K562 (cell line): ENCODE data around the gene ATF4. TPM values are rescaled to one million over a fixed set of nuclear protein-coding genes. Genes with fewer than 3 reads are reported as not detected.
A peak's percentile ranks its signal among the peaks of the same experiment; 100 is the strongest.

Source experiments
- BHLHE40 ChIP-seq: IDR thresholded peaks from 2 replicates; pipeline ENCODE4 v1.6.1; 2011; ENCODE audit warnings: low read length, improper control_type of control experiment
- BRD4 ChIP-seq: fragments of 200-600 bp; sonication (generic); IDR thresholded peaks from 2 replicates; pipeline ENCODE4 v1.6.1; 2017; ENCODE audit warnings: inconsistent platforms
- CTBP1 ChIP-seq: fragments of 450-650 bp; IDR thresholded peaks from 2 replicates; pipeline ENCODE4 v1.6.1; 2016; ENCODE audit warnings: borderline replicate concordance
- DEAF1 ChIP-seq: fragments of 450-650 bp; formaldehyde crosslinking; IDR thresholded peaks from 2 replicates; pipeline ENCODE4 v1.4.0; 2020; ENCODE audit warnings: mild to moderate bottlenecking, moderate library complexity
- ELF2 ChIP-seq: fragments of 250-450 bp; sonication (Bioruptor Pico); IDR thresholded peaks from 2 replicates; pipeline ENCODE4 v1.5.0; 2021; ENCODE audit warnings: mild to moderate bottlenecking
- FIP1L1 ChIP-seq: fragments of 200-400 bp; formaldehyde crosslinking; IDR thresholded peaks from 2 replicates; pipeline ENCODE4 v1.6.1; 2018; ENCODE audit warnings: mild to moderate bottlenecking, low read depth, low read length; ENCODE audit not compliant: poor library complexity, severe bottlenecking
- ILF3 ChIP-seq: fragments of 450-650 bp; IDR thresholded peaks from 2 replicates; pipeline ENCODE4 v1.6.1; 2018; ENCODE audit warnings: antibody characterized with exemption, mild to moderate bottlenecking, moderate library complexity, borderline replicate concordance
- POLR2A ChIP-seq: fragments of 450-650 bp; conservative IDR thresholded peaks from 2 replicates; pipeline ENCODE4 v1.6.1; 2016
- RCOR1 ChIP-seq, 2 experiments: IDR thresholded peaks; 2 replicates each; pipeline ENCODE4 v1.6.1; 2012; ENCODE audit warnings: low read depth in 2 of 2, low read length in 2 of 2, borderline replicate concordance in 1 of 2, improper control_type of control experiment in 1 of 2
- SIRT6 ChIP-seq: IDR thresholded peaks from one replicate; pipeline ENCODE4 v1.6.1; 2012; ENCODE audit warnings: low read depth, mild to moderate bottlenecking, control low read depth, inconsistent platforms, low read length, moderate library complexity
- TEAD4 ChIP-seq, 2 experiments: sonication (generic) in 1 of 2; formaldehyde crosslinking in 1 of 2; IDR thresholded peaks; 2 replicates each; pipeline versions ENCODE4 v1.6.1 to v1.8.0; 2012 to 2022; ENCODE audit warnings: borderline replicate concordance in 1 of 2, inconsistent platforms in 1 of 2, low read length in 1 of 2, mild to moderate bottlenecking in 1 of 2, missing genetic modification reagents in 1 of 2
- THRB ChIP-seq: fragments of 450-650 bp; formaldehyde crosslinking; conservative IDR thresholded peaks from 2 replicates; pipeline ENCODE4 v1.4.0; 2022; ENCODE audit warnings: mild to moderate bottlenecking, missing genetic modification characterization
- polyA plus RNA-seq, 8 experiments: library from polyadenylated mRNA; depleted of rRNA in 4 of 8; stranded (reverse) in 5 of 8; unstranded in 3 of 8; fragments of >200 nt; fragmentation: Nextera tagmentation in 2 of 8; fragmentation: Illumina TruSeq in 1 of 8; extraction: Ambion mirVana in 2 of 8; extraction: Trizol in 1 of 8; gene quantifications; 2 replicates each; pipeline versions ENCODE4 v1.2.1 to v1.2.3, GENCODE V29; 2011 to 2014; ENCODE audit warnings: inconsistent platforms in 1 of 8, missing spikeins in 1 of 8
- total RNA-seq, 7 experiments: library from RNA; depleted of rRNA in 6 of 7; stranded (reverse); fragments of >200 nt in 6 of 7; fragmentation: Illumina TruSeq in 2 of 7; extraction: Trizol in 2 of 7; gene quantifications; 2 replicates each; pipeline versions ENCODE4 v1.2.1 to v1.2.3, GENCODE V29; 2011 to 2021; ENCODE audit warnings: low replicate concordance in 1 of 7
- TF ChIP-seq, protein P1 (sequence below): fragments of 450-650 bp; formaldehyde crosslinking; IDR thresholded peaks from 2 replicates; pipeline ENCODE4 v1.4.0; 2022; ENCODE audit warnings: mild to moderate bottlenecking, moderate library complexity
- TF ChIP-seq, protein P2 (sequence below): sonication (generic); formaldehyde crosslinking; IDR thresholded peaks from 2 replicates; pipeline ENCODE4 v1.8.0; 2023; ENCODE audit warnings: missing genetic modification reagents, mild to moderate bottlenecking, borderline replicate concordance
- TF ChIP-seq, protein P3 (sequence below): fragments of 250-450 bp; sonication (Bioruptor Pico); IDR thresholded peaks from 2 replicates; pipeline ENCODE4 v1.5.0; 2020; ENCODE audit warnings: mild to moderate bottlenecking, borderline replicate concordance

ATF4 gene
- total and polyA plus RNA-seq, 9 of the 15 experiments (the other 6 are each of a cell fraction or from before 2014, with no cell fraction given), result 93.1 to 723 (median 355) TPM

GRCh38 chr22:39522567-39523300 is 2.4 kb downstream of the ATF4 start (continued):
- TF ChIP-seq DEAF1 (CRISPR knock-in tag), result 0 out of 2 replicates have a peak, but pooled peaks have one; percentile 32
- peak; percentile 85 for TF ChIP-seq ILF3
- TF ChIP-seq RCOR1 (IDR thresholded peaks at IDR 0.05; ENCODE audit: borderline replicate concordance in 1 of 2, low read depth in 2 of 2, low read length in 2 of 2), result no peak
- no peak for TF ChIP-seq BHLHE40
- TF ChIP-seq FIP1L1, result no peak
- peak; percentile 87; the same call in 1 of the 2 replicates for TF ChIP-seq POLR2A
- peak; percentile 31 for TF ChIP-seq TEAD4 (IDR thresholded peaks at IDR 0.05; ENCODE audit: low read length)
- TF ChIP-seq TEAD4 (CRISPR knock-in tag; IDR thresholded peaks at IDR 0.05; ENCODE audit: borderline replicate concordance), result no peak
- no peak for TF ChIP-seq BRD4
- TF ChIP-seq, protein P1, sequence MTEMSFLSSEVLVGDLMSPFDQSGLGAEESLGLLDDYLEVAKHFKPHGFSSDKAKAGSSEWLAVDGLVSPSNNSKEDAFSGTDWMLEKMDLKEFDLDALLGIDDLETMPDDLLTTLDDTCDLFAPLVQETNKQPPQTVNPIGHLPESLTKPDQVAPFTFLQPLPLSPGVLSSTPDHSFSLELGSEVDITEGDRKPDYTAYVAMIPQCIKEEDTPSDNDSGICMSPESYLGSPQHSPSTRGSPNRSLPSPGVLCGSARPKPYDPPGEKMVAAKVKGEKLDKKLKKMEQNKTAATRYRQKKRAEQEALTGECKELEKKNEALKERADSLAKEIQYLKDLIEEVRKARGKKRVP (CRISPR knock-in tag), result peak; percentile 61
- peak; percentile 94 for TF ChIP-seq THRB (CRISPR knock-in tag)
- TF ChIP-seq CTBP1, result 0 out of 2 replicates have a peak, but pooled peaks have one; percentile 8
- peak; percentile 84 for TF ChIP-seq SIRT6
- TF ChIP-seq, protein P2, sequence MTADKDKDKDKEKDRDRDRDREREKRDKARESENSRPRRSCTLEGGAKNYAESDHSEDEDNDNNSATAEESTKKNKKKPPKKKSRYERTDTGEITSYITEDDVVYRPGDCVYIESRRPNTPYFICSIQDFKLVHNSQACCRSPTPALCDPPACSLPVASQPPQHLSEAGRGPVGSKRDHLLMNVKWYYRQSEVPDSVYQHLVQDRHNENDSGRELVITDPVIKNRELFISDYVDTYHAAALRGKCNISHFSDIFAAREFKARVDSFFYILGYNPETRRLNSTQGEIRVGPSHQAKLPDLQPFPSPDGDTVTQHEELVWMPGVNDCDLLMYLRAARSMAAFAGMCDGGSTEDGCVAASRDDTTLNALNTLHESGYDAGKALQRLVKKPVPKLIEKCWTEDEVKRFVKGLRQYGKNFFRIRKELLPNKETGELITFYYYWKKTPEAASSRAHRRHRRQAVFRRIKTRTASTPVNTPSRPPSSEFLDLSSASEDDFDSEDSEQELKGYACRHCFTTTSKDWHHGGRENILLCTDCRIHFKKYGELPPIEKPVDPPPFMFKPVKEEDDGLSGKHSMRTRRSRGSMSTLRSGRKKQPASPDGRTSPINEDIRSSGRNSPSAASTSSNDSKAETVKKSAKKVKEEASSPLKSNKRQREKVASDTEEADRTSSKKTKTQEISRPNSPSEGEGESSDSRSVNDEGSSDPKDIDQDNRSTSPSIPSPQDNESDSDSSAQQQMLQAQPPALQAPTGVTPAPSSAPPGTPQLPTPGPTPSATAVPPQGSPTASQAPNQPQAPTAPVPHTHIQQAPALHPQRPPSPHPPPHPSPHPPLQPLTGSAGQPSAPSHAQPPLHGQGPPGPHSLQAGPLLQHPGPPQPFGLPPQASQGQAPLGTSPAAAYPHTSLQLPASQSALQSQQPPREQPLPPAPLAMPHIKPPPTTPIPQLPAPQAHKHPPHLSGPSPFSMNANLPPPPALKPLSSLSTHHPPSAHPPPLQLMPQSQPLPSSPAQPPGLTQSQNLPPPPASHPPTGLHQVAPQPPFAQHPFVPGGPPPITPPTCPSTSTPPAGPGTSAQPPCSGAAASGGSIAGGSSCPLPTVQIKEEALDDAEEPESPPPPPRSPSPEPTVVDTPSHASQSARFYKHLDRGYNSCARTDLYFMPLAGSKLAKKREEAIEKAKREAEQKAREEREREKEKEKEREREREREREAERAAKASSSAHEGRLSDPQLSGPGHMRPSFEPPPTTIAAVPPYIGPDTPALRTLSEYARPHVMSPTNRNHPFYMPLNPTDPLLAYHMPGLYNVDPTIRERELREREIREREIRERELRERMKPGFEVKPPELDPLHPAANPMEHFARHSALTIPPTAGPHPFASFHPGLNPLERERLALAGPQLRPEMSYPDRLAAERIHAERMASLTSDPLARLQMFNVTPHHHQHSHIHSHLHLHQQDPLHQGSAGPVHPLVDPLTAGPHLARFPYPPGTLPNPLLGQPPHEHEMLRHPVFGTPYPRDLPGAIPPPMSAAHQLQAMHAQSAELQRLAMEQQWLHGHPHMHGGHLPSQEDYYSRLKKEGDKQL (CRISPR knock-in tag), result no peak
- TF ChIP-seq ELF2, result peak; percentile 57; the same call in 1 of the 2 replicates
- TF ChIP-seq, protein P3, sequence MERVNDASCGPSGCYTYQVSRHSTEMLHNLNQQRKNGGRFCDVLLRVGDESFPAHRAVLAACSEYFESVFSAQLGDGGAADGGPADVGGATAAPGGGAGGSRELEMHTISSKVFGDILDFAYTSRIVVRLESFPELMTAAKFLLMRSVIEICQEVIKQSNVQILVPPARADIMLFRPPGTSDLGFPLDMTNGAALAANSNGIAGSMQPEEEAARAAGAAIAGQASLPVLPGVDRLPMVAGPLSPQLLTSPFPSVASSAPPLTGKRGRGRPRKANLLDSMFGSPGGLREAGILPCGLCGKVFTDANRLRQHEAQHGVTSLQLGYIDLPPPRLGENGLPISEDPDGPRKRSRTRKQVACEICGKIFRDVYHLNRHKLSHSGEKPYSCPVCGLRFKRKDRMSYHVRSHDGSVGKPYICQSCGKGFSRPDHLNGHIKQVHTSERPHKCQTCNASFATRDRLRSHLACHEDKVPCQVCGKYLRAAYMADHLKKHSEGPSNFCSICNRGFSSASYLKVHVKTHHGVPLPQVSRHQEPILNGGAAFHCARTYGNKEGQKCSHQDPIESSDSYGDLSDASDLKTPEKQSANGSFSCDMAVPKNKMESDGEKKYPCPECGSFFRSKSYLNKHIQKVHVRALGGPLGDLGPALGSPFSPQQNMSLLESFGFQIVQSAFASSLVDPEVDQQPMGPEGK, result peak; percentile 80; the same call in 1 of the 2 replicates
